ENCODE data around the gene CAPZA1. TPM values are rescaled to one million over a fixed set of nuclear protein-coding genes. Genes with fewer than 3 reads are reported as not detected.
A peak's percentile ranks its signal among the peaks of the same experiment; 100 is the strongest.

CAPZA1 gene
- total RNA-seq, 6 experiments from 2014 or later, result 34.8 to 85.8 (median 54.7) TPM

DNA sequence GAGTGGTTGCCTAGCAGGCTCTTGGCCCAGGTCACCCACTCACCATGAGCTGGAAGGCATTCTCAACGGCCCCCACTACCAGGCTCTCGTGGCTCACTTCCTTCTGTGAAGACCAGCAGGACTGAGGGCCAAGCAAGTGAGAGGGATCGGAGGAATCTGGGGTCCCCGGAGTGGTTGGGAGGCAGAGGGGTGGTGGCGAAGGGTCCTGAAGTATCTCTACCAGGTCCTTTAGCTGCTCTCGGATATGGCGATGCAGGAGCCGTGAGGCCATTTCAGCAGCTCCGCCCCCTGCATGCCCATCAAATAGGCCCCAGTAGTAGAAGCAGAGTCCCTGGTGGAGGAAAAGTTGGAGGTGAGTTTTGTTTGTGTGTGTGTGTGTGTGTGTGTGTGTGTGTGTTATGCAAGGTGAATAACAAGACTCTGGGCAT lies 93.1 kb downstream of the CAPZA1 start:
- Histone ChIP-seq H3K4me1 (peaks cover 0 to 22% (median 4%) of the 10 kb centered on the region in 4 donors), H3K4me3 (no peak overlapping the region), H3K36me3 (no peaks in the 10 kb centered on the region), H3K27ac (no peak overlapping the region), H3K9me3 (no peaks in the 10 kb centered on the region), H3K27me3 (no peaks in the 10 kb centered on the region)
- intact Hi-C loops (cut with DNase I), result loop anchor here in 1 of 2 donors (5.0 kb wide), 1 partner anchor 210 kb away; no protein-coding TSS in a partner anchor
- ATAC-seq, result no peak
- no peak for DNase-seq
- 86% methylated on average over 9 of the region's 9 CpGs for WGBS (ENCODE audit: insufficient coverage, low coverage, low lambda C conversion rate, missing lambda C conversion rate)
- TF ChIP-seq CTCF (IDR thresholded peaks at IDR 0.05) (no peak), POLR2A (IDR thresholded peaks at IDR 0.05) (no peak)

- TF ChIP-seq POLR2A (IDR thresholded peaks at IDR 0.05) (no peak), CTCF (IDR thresholded peaks at IDR 0.05) (peak in 1 of 4 donors; percentile 4)
- 27% methylated on average over 4 of the region's 14 CpGs for WGBS (ENCODE audit: insufficient coverage, low coverage, low lambda C conversion rate, missing lambda C conversion rate)
- ATAC-seq, result peak; percentile 6 to 52 (median 42)
- Histone ChIP-seq H3K27ac (no peak overlapping the region), H3K4me3 (peak overlapping the region; percentile 49 to 61 (median 58)), H3K4me1 (peaks cover 0 to 23% (median 5%) of the 10 kb centered on the region in 4 donors), H3K9me3 (no peaks in the 10 kb centered on the region), H3K36me3 (no peaks in the 10 kb centered on the region), H3K27me3 (no peaks in the 10 kb centered on the region)
- intact Hi-C loops (cut with DNase I), result loop anchor here in 1 of 2 donors (5.0 kb wide), 1 partner anchor 211 kb away; no protein-coding TSS in a partner anchor
- DNase-seq, result peak; percentile 78 to 92 (median 88)
Measured at GRCh38 chr1:112713466-112714312, 94.1 kb downstream of the CAPZA1 start.

GRCh38 chr1:112714313-112715263 lies 95.0 kb downstream of the CAPZA1 start:
- intact Hi-C loops (cut with DNase I), result loop anchor here (5.0 kb wide), 2 partner anchors 88 to 212 kb away; no protein-coding TSS in a partner anchor
- no peaks in the 10 kb centered on the region for H3K36me3 ChIP-seq
- TF ChIP-seq CTCF (IDR thresholded peaks at IDR 0.05) (no peak), POLR2A (IDR thresholded peaks at IDR 0.05) (no peak)
- peaks cover 0 to 25% (median 7%) of the 10 kb centered on the region in 4 donors for H3K4me1 ChIP-seq
- ATAC-seq (peak in 1 of 4 donors; percentile 0), DNase-seq (peak; percentile 57 to 68 (median 66))
- H3K27me3 ChIP-seq, result no peaks in the 10 kb centered on the region
- WGBS (ENCODE audit: insufficient coverage, low coverage, low lambda C conversion rate, missing lambda C conversion rate), result under 1% methylated on average over 52 of the region's 86 CpGs
- H3K4me3 ChIP-seq, result peak overlapping the region; percentile 49 to 61 (median 58)
- H3K27ac ChIP-seq, result no peak overlapping the region
- no peaks in the 10 kb centered on the region for H3K9me3 ChIP-seq
